GM21367 (cell line): ENCODE data around the gene ZDHHC8.

Source experiments
- ATAC-seq: cut with Tn5 transposase; IDR thresholded peaks from one replicate; pipeline ENCODE4 v1.9.1; 2021; ENCODE audit not compliant: unreplicated experiment

The ZDHHC8 gene

GRCh38 chr22:20128902-20129746 is 2.5 kb upstream of the ZDHHC8 start:
- ATAC-seq, result no peak

- ATAC-seq, result no peak
These were observed 1.9 kb upstream of the ZDHHC8 start for GRCh38 chr22:20129747-20130014.

GRCh38 chr22:20130319-20130718 is 1.3 kb upstream of the ZDHHC8 start:
- no peak for ATAC-seq

- ATAC-seq, result peak; percentile 47
These were observed 640 bp upstream of the ZDHHC8 start for GRCh38 chr22:20130731-20131596.

GRCh38 chr22:20131859-20132685 is 468 bp downstream of the ZDHHC8 start:
- no peak for ATAC-seq

- no peak for ATAC-seq
These were observed 1.2 kb downstream of the ZDHHC8 start for GRCh38 chr22:20132686-20133246.

- no peak for ATAC-seq
These were observed 2.4 kb downstream of the ZDHHC8 start for GRCh38 chr22:20133930-20134549.

- ATAC-seq, result no peak
These were observed 3.7 kb downstream of the ZDHHC8 start for GRCh38 chr22:20135265-20135664.

- ATAC-seq, result no peak
These were observed 4.4 kb downstream of the ZDHHC8 start for GRCh38 chr22:20135806-20136602.

- ATAC-seq, result no peak
These were observed 4.9 kb downstream of the ZDHHC8 start for GRCh38 chr22:20136603-20136873.

- ATAC-seq, result no peak
These were observed 5.5 kb downstream of the ZDHHC8 start for GRCh38 chr22:20137113-20137512.

GRCh38 chr22:20137671-20138416 is 6.2 kb downstream of the ZDHHC8 start:
- no peak for ATAC-seq

- ATAC-seq, result no peak
These were observed 6.8 kb downstream of the ZDHHC8 start for GRCh38 chr22:20138417-20138738.

- ATAC-seq, result no peak
These were observed 7.3 kb downstream of the ZDHHC8 start for GRCh38 chr22:20138868-20139267.

- no peak for ATAC-seq
These were observed 7.9 kb downstream of the ZDHHC8 start for GRCh38 chr22:20139391-20140106.

- ATAC-seq, result no peak
These were observed 8.5 kb downstream of the ZDHHC8 start for GRCh38 chr22:20140107-20140445.

- ATAC-seq, result no peak
These were observed 8.9 kb downstream of the ZDHHC8 start for GRCh38 chr22:20140521-20140964.

- no peak for ATAC-seq
These were observed 9.8 kb downstream of the ZDHHC8 start for GRCh38 chr22:20141186-20142077.
